Measurements from ENCODE around the gene DCAF11.

DNA sequence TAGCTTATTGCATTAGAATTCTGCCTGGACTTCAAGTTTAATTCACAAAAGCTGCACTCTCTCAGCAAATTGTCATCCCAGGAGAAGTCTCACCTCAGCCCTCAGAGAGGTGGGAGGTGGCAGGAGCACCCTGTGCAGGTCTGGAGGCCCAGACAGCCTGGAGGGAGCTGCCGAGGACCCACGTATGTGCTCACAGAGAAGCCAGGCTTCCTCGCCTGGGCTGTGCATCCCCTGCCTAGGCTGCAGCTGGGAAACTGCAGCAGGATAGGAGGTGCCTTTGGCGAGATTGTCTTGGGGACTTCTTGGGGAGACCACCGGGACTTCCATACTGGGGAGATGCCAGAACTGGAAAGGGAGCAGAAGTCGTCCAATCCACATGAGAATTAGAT is 34.4 kb upstream of the DCAF11 start:
- TF ChIP-seq, protein P1, sequence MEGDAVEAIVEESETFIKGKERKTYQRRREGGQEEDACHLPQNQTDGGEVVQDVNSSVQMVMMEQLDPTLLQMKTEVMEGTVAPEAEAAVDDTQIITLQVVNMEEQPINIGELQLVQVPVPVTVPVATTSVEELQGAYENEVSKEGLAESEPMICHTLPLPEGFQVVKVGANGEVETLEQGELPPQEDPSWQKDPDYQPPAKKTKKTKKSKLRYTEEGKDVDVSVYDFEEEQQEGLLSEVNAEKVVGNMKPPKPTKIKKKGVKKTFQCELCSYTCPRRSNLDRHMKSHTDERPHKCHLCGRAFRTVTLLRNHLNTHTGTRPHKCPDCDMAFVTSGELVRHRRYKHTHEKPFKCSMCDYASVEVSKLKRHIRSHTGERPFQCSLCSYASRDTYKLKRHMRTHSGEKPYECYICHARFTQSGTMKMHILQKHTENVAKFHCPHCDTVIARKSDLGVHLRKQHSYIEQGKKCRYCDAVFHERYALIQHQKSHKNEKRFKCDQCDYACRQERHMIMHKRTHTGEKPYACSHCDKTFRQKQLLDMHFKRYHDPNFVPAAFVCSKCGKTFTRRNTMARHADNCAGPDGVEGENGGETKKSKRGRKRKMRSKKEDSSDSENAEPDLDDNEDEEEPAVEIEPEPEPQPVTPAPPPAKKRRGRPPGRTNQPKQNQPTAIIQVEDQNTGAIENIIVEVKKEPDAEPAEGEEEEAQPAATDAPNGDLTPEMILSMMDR (IDR thresholded peaks at IDR 0.05): no peak
- TF ChIP-seq POLR2A (IDR thresholded peaks at IDR 0.05) (no peak), EP300 (IDR thresholded peaks at IDR 0.05) (no peak)
